NCI-H187 treated with DMSO at 0.1 percent for 48 hours (cell line): ENCODE measurements around the gene THSD7A.

Experiments
- DNase-seq: peaks from one replicate; lab custom pipeline; 2025; lab: John Stamatoyannopoulos, UW

The THSD7A gene

GRCh38 chr7:11749629-11750028 is 82.4 kb downstream of the THSD7A start:
- DNase-seq: no peak

- no peak for DNase-seq
These were observed 83.1 kb downstream of the THSD7A start for GRCh38 chr7:11748884-11749283.

GRCh38 chr7:11747715-11748485 is 84.1 kb downstream of the THSD7A start:
- DNase-seq: no peak

- DNase-seq: no peak
These were observed 85.4 kb downstream of the THSD7A start for GRCh38 chr7:11746591-11746990.

GRCh38 chr7:11743548-11743947 is 88.5 kb downstream of the THSD7A start:
- DNase-seq: no peak

- no peak for DNase-seq
These were observed 89.0 kb downstream of the THSD7A start for GRCh38 chr7:11743016-11743415.

- no peak for DNase-seq
These were observed 89.5 kb downstream of the THSD7A start for GRCh38 chr7:11742496-11742895.

- DNase-seq: no peak
These were observed 94.3 kb downstream of the THSD7A start for GRCh38 chr7:11737723-11738122.

GRCh38 chr7:11732207-11732606 is 99.8 kb downstream of the THSD7A start:
- no peak for DNase-seq

- no peak for DNase-seq
These were observed 101.3 kb downstream of the THSD7A start for GRCh38 chr7:11730725-11731124.

- no peak for DNase-seq
These were observed 104.1 kb downstream of the THSD7A start for GRCh38 chr7:11727864-11728263.

GRCh38 chr7:11726794-11727155 is 105.2 kb downstream of the THSD7A start:
- no peak for DNase-seq

- DNase-seq: no peak
These were observed 105.8 kb downstream of the THSD7A start for GRCh38 chr7:11726001-11726793.

GRCh38 chr7:11716185-11716584 is 115.8 kb downstream of the THSD7A start:
- no peak for DNase-seq

- DNase-seq: no peak
These were observed 117.3 kb downstream of the THSD7A start for GRCh38 chr7:11714676-11715075.

GRCh38 chr7:11714205-11714604 is 117.8 kb downstream of the THSD7A start:
- DNase-seq: no peak

- DNase-seq: no peak
These were observed 118.6 kb downstream of the THSD7A start for GRCh38 chr7:11713352-11713751.

- DNase-seq: no peak
These were observed 121.6 kb downstream of the THSD7A start for GRCh38 chr7:11710377-11710776.

- no peak for DNase-seq
These were observed 122.8 kb downstream of the THSD7A start for GRCh38 chr7:11709196-11709595.

- DNase-seq: no peak
These were observed 124.3 kb downstream of the THSD7A start for GRCh38 chr7:11707606-11708193.

- no peak for DNase-seq
These were observed 125.1 kb downstream of the THSD7A start for GRCh38 chr7:11706666-11707605.

GRCh38 chr7:11703829-11704228 is 128.2 kb downstream of the THSD7A start:
- DNase-seq: no peak
